Measurements from ENCODE around the gene MYBPC2.

Gene MYBPC2

DNA sequence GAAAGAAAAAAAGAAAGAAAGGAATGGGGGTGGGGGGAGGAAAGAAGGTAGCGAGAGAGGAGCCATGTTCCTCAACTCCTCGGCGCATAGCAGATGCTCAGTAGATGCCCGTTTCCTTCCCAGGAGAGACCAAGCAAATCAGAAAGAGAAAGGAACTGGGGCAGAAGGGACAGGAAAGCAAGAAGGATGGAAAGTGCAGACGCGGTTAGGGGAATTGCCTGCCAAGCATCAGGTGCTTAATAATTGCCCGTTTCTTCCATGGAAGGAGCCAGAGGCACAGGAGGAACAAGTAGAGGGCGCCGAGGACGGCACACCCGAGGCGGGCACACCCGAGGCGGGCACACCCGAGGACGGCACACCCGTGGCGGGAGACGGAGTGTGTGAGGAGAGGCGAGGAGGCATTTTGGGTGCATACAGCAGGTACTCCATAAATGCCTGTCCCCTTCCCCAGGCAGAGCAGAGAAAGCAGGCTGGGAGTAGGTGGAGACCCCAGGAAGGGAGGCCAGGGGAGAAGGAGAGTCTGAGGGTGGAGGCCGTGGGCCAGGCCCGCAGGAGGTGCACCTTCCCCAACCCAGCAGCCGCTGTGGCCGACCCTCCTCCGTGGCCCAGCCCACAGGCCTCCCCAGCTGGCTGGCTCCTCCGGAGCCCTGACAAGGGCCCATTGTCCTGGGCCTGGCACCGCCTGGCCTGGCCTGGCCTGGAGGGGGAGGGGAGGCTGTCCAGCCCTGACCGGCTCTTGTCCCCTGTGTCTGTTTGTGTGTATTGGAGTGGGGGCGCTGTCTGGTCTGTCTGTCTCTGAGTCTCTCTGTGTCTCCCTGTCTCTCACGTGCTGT, 63.7 kb downstream of the MYBPC2 start:
- no peak for DNase-seq (ENCODE audit: low read depth in 2 of 3, low spot score in 1 of 3)

DNA sequence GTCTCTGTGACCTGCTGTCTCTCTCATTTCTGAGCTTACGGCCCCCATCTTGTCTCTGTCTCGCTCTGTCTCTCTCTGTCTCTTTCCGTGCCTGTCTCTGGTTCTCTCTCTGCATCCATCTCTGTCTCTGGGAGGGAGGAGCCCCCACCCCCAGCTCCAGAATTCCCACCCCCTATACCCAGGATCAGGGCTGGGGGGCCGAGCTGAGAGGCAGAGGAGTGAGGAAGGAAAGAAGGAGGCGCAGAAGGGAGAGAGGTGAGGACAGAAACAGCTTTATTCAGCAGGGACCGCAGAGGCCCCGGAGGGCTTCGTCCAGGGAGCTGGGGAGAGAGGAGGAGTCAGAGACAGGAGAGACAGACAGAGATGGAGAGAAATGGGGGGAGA, 64.3 kb downstream of the MYBPC2 start:
- no peak for DNase-seq (ENCODE audit: low read depth in 2 of 3, low spot score in 1 of 3)

DNA sequence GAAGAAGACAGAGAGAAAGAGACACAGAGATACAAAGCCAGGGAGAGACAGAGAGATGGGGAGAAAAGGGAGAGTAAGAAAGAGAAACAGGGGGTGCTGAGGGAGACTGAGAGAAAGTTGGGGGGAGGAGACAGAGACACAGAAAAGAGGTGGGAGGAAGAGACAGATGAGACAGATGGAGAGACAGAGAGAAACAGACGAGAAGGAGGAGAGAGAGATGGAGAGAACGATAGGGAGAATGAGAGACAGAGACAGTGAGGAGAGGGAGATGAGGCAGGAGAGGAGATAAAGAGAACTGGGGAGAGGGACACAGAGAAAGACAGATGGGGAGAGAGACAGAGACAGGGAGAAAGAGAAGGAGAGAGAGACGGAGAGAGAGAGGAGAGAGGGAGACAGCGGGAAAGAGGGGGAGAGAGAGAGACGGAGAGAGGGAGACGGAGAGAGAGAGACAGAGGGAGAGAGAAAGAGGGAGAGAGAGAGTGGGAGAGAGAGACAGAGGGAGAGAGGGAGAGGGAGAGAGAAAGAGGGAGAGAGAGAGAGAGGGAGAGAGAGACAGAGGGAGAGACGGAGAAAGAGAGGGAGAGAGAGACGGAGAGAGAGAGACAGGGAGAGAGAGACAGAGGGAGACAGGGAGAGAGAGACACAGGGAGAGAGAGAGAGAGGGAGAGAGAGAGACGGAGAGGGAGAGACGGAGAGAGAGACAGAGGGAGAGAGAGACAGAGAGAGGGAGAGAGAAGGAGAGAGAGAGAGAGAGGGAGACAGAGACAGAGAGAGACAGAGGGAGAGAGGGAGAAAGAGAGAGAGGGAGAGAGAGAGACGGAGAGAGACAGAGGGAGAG, 65.7 kb downstream of the MYBPC2 start:
- DNase-seq (ENCODE audit: low read depth in 2 of 3, low spot score in 1 of 3): no peak

DNA sequence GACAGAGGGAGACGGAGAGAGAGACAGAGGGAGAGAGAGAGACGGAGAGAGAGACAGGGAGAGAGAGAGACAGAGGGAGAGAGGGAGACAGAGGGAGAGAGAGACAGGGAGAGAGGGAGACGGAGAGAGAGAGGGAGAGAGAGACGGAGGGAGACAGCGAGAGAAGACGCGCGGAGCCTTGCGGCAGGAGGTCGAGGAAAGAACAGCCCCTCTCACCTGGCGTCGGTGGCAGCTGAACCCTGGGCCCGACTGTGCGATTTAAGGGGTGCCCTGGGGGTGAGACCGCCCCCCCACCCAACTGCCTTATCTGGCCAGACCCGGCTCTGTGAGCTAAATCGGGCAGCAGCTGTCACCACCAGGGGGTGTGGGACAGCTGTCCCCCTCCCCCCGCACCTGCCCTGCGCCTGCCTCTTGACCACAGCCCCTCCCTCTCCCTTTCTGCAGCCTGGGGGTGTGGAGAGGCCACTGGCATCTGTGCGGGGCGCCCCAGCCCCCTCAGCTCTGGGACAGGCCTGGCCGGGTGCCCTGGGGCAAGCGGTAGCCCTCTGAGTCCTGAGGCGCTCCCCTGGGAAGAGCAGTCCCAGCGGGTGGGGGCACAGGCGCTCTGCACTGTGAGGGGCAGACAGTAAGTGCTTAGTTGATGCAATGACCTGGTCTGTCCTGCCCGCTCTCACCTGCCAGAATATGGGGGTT, 67.5 kb downstream of the MYBPC2 start:
- DNase-seq (ENCODE audit: low read depth in 2 of 3, low spot score in 1 of 3): no peak

DNA sequence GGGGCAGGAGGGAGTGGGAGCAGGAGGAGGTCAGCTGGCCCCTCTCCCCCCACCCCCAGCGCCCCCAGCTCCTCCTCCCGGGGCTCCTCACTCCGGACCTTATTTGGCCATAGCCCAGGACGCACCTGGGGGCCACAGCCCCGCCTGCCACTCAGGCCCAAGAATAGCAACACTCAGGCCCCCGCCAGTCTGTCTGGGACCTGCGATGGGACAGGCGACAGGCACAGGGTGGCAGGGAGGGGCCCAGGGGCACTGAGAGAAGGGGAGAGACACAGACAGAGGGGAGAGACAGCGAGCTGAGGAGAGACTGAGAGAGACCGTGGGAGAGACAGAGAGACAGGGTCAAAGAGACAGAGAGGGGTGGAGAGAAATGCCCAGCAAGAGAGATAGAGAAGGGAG, 68.1 kb downstream of the MYBPC2 start:
- DNase-seq (ENCODE audit: low read depth in 2 of 3, low spot score in 1 of 3): no peak

DNA sequence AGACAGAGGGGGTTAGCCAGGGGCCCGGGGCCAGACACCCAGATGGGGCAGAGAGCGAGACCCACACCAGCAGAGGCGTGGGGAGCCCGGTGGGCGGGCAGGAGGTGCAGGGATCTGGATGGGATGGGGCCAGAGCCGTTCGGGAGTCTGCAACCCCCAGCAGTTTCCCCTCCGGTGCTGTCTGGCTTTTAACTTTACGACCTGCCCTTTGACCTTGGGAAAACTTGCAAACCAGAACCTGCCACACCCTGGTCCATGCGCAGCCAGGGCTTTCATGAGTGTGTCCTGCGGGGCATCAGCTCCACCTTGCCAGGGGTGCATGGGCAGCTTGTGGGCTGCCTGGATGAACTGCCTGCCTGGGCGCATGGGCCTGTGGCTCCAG, 68.5 kb downstream of the MYBPC2 start:
- no peak for DNase-seq (ENCODE audit: low read depth in 2 of 3, low spot score in 1 of 3)

DNA sequence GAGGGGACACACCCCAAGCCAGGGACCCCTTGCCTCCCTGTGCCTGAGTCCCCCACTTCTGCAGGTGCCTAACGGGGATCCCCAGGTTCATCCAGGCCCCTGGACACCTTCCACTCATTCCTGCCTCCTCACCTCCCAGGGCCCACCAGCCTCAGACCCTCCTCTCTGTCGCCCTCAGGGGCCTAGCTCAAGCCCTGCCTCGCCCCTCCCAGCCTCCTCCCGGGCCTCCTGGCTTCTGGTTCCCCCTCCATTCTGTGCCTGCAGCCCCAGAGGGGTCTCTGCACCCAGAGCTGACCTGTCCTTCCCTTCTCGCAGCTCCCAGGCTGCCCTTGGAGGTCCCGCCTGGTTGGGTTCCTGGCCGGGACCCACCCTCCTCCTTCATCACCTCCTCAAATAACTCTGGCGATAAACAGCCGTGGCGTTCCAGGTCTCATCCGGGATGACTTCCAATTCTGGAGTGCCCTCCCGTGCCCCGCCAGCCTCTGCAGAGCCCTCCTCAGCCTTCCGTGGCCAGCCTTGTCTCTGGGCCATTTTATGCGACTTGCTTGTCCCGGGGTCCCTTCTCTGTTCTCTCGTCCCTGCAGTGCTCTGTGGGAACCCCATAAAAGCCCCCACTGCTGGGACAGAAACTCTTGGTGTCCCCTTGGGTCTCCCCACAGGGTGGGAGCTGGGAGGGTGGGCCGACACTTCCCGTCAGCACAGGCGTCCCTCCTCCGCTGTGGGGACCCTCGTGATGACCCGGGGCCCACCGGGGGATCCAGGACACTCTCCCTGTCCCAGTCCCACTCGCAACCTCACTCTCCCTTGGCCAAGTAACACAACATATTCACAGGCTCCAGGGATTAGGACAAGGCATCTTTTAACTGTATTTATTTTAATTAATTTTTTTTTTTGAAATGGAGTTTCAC, 69.1 kb downstream of the MYBPC2 start:
- DNase-seq (ENCODE audit: low read depth in 2 of 3, low spot score in 1 of 3): no peak

DNA sequence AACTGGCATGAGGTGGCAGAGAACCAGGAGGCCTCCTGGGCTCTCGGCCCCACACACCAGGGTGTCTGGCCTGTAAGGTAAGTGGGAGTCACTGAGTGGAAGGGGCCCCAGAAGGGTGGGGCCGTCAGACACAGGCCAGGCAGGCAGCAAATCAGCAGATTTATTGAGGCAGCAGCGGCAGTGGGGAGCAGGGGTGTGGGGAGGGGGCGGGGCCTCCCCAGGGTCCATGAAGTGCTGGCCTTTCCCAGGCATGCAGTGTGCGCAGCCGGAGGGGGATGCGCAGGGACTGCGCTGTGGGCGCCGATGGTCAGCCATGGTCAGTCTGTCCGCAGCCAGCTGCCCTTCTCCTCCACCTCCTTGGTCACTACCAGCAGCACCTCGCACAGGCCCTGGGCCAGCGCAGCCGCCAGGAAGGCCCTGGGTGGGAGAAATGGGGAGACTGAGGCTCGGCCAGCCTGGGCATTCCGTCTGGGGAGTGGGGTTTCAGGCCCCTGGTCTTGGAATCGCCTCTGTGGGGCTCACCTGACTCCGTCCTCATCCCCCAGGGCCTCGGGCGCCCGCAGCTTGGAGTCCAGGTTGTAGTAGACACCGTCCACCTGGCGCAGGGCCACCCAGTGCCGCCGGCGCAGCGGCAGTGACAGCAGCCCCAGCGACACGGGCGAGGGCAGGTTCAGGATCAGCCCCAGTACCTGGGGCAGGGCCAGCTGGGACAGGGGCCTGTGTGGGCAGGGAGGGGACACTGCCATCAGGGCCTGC, 73.3 kb downstream of the MYBPC2 start:
- DNase-seq (ENCODE audit: low read depth in 2 of 3, low spot score in 1 of 3): no peak

DNA sequence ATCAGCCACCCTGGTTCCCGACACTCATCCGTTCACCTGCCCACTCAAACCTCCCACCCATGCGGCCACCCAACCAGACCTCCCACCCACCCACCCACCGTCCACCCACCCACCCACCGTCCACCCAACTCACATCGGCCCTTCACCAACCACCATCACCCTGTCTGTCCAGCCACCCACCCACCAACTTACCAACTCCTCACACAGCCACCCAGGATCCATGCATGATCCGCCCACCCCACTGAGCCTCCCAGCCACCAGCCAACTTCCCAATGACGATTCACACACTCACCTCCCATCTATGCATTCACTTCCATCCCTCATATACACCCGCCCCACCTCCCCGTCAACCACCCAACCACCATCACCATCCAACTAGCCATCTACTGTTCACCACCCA, 74.0 kb downstream of the MYBPC2 start:
- no peak for DNase-seq (ENCODE audit: low read depth in 2 of 3, low spot score in 1 of 3)

DNA sequence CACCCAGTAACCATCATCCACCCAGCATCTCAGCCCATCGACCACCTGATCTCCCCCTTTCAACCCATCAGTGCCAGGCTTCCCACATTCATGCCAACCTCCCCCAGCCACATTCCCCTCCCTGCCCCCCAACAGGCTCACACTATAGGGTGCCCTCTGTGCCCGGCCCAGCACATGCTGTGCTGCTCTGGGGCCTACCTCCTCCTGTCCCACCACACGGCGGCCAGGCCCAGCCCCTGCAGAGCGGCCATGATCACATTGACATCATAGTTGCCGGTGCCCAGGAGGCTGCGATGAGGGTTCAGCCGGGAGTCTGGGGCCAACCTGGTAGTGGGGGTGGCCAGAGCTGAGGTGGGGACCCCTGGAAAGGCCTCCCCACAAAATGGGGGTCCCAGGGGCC, 74.7 kb downstream of the MYBPC2 start:
- DNase-seq (ENCODE audit: low read depth in 2 of 3, low spot score in 1 of 3): no peak

DNA sequence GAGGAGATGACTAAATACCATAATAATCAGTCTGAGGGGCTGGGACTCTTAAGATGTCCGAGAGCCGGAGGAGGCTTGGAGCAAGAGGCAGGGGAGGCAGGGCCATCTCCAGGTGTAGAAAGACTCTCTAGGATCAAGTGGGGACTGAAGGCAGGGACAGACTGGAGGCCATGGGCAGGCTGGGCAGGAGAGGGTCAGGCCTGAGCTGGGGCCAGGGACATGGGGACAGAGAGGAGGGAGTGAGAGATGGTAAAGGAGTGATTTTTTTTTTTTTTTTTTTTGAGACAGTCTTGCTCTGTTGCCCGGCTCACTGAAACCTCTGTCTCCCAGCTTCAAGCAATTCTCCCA, 76.1 kb downstream of the MYBPC2 start:
- no peak for DNase-seq (ENCODE audit: low read depth in 2 of 3, low spot score in 1 of 3)

DNA sequence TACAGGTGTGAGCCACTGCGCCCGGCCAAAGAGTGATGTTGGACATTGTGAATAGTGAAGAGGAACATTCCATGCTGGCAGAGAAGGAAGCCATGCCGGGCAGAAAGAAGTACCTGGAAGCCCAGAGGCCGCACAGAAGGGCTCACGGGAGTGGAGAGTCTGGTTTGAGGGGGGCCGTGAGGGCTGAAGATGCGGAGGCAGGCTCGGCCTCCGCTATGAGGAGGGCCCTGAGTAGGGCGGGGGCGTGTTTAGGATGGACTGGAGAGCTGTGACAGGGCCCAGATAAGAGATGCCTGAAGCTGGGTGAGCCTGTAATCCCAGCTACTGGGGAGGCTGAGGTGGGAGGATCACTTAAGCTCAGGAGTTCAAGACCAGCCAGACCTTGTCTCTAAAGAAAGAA, 76.7 kb downstream of the MYBPC2 start:
- DNase-seq (ENCODE audit: low read depth in 2 of 3, low spot score in 1 of 3): no peak

DNA sequence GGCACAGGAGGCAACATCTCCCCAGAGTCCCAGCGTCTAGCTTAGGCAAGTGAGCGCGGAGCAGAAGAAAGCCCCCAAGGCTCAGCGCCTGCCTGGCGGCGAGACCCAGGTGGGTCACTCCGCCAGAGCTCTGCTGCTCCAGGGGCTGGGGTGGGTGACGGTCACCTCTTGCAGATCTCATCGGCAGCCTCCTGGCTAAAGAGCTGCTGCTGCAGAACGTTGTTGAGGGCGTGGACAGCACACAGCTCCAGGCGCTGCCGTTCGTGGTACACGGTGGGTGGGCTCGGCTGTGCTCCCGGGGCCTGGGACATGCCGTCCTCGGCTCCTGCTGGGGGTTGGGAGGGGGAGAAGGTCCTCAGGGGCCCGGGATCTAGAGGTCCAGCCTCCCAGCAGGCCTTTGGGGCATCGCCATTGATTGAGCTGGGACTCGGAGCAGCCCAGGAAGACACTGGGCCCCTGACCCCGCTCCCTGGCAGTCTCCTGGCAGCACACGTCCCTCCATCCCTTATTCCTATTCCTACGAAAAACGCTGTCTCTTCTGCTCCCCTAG, 77.5 kb downstream of the MYBPC2 start:
- no peak for DNase-seq (ENCODE audit: low read depth in 2 of 3, low spot score in 1 of 3)

DNA sequence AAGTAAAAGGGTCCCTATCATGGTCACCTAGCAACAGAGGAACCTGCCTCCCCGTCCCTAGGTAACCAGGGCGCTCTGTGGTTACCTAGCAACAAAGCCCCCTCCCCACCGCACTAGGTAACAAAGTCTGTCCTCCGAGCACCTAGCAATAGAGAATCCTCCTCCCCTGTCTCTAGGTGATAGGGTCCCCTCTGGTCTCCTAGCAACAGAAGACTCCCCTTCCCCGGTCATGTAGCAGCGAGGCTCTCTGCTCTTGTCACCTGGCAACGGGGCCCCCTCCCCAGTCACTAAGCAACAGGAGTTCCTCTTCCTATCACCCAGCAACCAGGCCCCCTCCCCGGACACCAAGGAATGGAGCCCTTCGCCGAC, 78.0 kb downstream of the MYBPC2 start:
- no peak for DNase-seq (ENCODE audit: low read depth in 2 of 3, low spot score in 1 of 3)

DNA sequence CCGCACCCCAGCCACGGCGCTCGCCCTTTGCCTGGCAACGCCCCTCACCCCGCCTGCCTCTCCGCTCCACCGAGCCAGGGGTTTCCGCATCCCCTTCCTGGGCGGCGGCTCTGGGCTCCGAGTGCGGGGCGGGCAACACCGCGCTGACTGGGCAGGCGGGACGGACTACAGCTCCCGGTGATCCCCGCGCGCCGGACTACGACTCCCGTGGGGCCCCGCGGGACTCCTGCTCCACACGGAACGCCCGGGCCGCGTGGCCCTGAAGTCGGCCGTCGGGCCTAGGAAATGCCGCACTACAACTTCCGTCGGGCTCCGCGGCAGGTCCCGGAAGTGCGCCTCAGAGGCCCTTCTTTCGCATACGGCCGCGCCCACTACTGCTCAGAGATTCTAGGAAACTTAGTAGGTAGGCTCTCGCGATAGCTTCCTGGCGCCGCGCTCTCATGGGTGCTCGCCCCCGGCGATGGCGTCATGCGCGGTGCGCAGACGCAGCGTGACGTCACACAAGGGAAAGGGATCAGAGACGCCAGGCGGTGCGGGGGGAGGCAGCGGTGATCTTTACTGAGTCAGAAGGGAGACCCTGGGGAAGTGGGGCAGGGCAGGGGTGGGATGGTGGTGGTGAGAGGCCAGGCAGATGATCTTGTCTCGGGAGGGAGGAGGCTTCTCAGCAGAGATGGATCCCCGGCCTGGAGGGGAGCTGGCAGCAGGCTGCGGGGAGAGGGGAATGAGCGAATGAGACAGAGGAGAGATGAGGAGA, 78.6 kb downstream of the MYBPC2 start, which contains the start of gene JOSD2:
Gene JOSD2 (minus strand): TSS at position 123 of the 754 bp plus-strand sequence. CDS start 760 bp downstream, outside the sequence.
- DNase-seq (ENCODE audit: low read depth in 2 of 3, low spot score in 1 of 3): peak; percentile 93 to 95 (median 95)

DNA sequence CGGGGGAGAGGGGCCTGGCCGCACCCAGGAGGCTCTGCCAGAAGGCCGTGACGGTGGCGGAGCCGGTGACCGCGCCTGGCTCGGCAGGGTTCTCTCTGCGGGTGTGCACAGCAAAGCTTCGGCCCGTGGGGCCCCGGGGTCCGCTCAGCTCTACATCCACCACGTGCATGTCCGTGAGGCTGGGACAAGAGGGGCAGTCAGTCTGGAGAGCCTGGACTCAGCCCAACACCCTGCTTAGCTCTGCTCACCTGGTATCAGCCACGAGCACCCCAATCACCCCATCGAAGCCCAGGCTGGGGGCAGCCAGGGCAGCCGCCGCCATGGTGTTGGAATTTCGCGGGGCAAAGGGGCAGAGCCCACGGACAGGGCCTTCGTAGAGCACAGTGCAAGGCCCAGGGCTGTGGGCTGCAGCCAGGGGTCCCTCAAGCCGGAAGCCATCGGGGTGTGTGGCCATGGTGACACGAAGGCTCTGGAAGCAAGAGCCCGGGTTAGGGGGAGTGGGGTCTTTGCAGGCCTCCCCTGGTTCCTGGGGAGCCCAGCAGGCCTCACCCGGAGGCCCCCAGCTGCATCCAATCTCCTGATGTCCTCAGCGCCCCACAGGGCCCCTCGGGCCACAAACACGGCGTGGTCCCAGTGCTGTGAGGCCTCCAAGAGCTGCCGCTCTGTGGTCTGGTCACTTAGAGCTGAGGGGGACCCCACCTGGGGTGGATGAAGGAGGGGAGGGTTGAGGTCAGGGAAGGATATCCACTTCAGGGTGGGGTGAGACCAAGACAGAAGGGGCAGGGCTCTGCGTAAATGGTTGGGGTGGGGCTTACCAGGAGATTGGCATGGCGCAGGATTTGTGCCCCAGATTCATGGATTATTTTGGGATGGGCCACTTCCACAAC, 79.7 kb downstream of the MYBPC2 start:
- DNase-seq (ENCODE audit: low read depth in 2 of 3, low spot score in 1 of 3): no peak

DNA sequence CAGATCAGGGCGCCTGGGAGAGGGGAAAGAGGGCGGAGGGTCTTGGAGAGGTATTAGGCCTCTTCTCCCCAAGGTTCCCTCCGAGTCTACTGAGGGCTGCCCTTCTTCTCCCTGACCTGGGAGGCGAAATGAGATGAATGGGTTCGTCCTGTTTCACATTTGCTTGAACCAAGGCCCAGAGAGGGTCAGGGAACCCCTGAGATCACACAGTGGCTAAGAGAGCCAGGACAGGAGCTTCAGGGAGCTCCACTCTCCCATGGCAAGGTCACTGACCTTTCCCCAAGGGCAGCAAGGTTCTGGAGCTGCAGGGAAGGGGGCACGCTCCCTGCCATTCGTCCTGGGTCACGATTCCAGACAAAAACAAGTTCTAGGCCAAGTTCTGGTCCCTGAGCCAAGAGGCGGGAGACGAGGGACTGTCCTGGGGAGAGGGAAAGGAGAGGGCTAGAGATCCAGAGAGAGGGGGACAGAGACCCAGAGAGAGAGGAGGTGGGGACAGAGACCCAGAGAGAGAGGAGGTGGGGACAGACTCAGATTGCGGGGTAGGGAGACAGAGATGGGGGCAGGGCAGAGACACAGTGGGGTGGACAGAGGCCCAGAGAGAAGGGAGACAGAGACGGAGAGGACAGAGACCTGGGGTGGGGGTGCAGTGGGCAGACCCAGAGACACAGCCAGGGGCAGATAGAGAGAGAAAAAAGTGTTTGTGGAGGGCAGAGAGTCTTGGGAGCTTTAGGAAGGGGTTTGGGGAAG, 80.5 kb downstream of the MYBPC2 start:
- no peak for DNase-seq (ENCODE audit: low read depth in 2 of 3, low spot score in 1 of 3)
